Tibial nerve (tissue), 4 donors: Measurements from ENCODE around the gene MIF4GD.
"Not testable (repeated sequence)": the region's sequence is repeated elsewhere in the genome, so short reads cannot be mapped to it uniquely, and the experiment has no call there.

ENCODE experiments used
- EP300 ChIP-seq, 2 donors: sonication (generic); formaldehyde crosslinking; IDR thresholded peaks; one replicate each; pipeline ENCODE4 v1.6.1; 2017; ENCODE audit warnings: antibody characterized with exemption in 2 of 2, mild to moderate bottlenecking in 1 of 2
- TF ChIP-seq, protein P1 (sequence below), 5 experiments: fragments of 200-600 bp in 3 of 5; fragments of 450-650 bp in 2 of 5; sonication (generic) in 3 of 5; IDR thresholded peaks; one replicate each; pipeline ENCODE4 v1.5.1; 2016 to 2019; ENCODE audit warnings: antibody characterized with exemption in 5 of 5, mild to moderate bottlenecking in 3 of 5, moderate library complexity in 2 of 5

DNA sequence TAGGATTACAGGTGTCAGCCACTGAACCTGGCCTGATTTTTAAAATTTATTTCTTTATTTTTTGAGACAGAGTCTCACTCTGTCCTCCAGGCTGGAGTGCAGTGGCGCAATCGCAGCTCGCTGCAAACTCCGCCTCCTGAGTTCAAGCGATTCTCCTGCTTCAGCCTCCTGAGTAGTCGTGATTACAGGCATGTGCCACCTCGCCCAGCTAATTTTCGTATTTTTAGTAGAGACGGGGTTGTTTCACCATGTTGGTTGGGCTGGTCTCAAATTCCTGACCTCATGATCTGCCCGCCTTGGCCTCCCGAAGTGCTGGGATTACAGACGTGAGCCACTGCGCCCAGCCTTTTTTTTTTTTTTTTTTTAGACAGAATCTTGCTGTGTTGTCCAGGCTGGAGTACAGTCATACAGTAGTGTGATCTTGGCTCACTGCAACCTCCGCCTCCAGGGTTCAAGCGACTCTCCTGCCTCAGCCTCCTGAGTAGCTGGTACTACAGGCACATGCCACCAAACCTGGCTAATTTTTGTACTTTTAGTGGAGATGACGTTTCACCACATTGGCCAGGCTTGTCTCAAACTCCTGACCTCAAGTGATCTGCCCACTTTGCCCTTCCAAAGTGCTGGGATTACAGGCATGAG, 21.9 kb upstream of the MIF4GD start:
- TF ChIP-seq, protein P1, sequence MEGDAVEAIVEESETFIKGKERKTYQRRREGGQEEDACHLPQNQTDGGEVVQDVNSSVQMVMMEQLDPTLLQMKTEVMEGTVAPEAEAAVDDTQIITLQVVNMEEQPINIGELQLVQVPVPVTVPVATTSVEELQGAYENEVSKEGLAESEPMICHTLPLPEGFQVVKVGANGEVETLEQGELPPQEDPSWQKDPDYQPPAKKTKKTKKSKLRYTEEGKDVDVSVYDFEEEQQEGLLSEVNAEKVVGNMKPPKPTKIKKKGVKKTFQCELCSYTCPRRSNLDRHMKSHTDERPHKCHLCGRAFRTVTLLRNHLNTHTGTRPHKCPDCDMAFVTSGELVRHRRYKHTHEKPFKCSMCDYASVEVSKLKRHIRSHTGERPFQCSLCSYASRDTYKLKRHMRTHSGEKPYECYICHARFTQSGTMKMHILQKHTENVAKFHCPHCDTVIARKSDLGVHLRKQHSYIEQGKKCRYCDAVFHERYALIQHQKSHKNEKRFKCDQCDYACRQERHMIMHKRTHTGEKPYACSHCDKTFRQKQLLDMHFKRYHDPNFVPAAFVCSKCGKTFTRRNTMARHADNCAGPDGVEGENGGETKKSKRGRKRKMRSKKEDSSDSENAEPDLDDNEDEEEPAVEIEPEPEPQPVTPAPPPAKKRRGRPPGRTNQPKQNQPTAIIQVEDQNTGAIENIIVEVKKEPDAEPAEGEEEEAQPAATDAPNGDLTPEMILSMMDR (IDR thresholded peaks at IDR 0.05): not testable (repeated sequence)
- TF ChIP-seq EP300 (IDR thresholded peaks at IDR 0.05): not testable (repeated sequence)
